NCI-H1417 (cell line): ENCODE measurements around the gene OR5B17.
"Not testable (repeated sequence)": the region's sequence is repeated elsewhere in the genome, so short reads cannot be mapped to it uniquely, and the experiment has no call there.

ENCODE experiments used
- DNase-seq, 3 experiments: peaks; one replicate each; lab custom pipeline; 2025; lab: John Stamatoyannopoulos, UW

OR5B17 gene

DNA sequence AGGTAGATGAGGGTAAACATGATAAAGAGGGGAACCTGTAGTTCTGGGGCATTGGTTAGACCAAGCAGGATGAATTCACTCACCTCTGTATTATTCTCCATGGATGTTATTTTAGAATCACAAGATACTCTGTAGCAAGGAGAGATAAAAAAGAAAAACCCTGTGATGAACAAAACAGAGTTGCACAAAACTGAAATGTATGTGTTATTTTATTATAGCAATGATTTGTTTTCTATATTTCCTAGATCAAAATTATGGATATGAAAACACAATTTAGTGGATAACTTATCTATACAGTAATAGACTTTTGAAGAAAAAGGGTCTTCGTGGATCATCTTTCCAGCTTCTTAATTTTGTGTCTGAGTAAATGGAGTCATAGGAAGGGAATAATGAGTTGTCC lies at the start of gene OR5B17:
Gene OR5B17 (minus strand): TSS at position 101 of the 400 bp plus-strand sequence. CDS start 0 bp downstream, at position 101.
- DNase-seq = no peak

DNA sequence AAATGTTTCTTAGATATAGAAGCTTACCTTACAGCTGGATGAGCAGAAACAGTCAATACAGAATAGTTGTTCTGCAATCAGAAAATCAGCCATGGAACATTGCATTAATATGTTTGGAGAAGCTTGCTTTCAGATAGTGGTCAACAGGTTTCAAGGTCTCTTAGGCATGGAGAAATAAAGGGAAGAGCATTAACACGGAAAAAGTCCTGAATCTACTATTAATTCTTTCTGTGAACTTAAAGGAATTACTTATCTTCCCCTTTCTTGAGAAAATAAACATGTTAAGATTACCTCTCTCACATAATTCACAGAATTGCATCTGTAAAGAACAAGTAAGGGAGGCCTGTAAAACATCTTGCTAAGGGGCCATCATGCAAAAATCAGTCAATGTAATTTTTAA lies 47.9 kb upstream of the OR5B17 start, which contains the start of gene OR5B3:
Gene OR5B3 (minus strand): TSS at position 101 of the 400 bp plus-strand sequence. CDS start 3,465 bp downstream, outside the sequence.
- no peak for DNase-seq

DNA sequence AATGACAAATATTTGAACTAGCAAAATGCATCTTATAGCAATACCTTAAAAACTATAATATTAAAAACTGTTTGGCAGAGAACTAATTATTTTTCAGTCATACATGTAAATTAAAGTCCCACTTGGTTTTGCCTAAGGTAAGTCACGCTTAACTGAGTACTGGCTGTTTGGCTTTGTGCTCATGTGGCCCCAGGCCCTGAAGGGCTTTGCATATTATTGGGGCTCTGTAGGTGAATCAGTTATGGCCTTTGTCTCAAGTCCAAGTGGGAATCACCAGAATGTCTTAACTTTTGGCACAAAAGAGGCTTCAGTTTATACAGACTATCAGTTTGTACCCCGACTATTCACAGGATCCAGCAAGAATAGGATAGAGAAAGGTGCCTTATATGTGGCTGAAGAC lies 40.8 kb upstream of the OR5B17 start:
- DNase-seq = not testable (repeated sequence)

DNA sequence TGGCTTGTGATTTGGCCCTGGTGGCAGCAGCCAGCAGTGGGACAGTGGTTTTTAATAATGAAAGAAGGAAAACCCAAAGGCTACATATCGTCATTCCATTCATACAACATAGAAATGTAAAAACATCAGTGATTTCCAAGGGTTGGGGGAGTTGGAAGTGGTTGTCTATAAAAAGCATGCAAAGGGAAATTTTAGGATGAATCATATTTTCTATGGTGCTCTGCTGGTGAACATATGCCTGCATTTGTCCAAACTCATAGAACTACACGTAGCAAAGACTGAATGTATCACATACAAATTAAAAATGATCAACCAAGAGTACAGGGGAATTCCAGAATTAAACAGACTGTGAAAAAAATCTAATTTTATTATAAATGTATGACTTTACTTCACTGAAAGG lies 36.7 kb upstream of the OR5B17 start:
- DNase-seq = no peak

DNA sequence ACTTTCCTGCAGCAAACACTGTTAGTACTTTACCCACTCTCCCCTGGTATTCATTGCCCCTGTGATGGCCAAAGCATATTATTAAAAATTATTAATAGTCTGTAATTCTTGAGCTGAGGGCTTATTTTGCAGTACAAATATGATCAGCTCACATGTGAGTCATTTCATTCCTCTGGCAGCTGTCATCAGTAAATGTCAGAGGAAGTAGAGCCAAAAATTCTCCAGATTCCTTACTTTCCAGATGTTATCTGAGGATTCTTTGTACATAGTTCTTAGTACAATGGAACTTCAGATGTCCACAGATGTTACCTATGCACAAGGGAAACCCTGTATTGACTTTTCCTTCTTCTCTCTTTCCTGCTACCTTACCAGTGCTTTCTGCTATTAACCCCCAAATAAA lies 35.3 kb upstream of the OR5B17 start:
- DNase-seq = no peak

DNA sequence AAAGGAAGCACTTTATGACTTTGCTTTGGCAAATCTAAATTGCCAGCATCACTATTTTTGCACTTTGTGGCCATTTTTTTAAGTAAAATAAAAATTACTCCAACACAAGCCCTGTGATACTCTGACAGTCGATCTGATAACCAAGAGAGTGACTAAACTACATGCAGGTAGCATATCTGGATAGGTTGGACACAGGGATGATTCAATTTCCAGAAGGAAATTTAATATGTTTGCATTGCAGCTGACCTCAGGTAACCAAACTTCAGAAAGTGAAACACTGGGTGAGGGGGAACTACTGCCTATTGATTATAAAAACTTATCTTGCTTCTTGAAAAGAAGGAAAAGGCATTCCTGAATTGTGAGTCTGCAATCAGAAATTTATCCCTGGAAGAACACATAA lies 33.9 kb upstream of the OR5B17 start:
- no peak for DNase-seq

DNA sequence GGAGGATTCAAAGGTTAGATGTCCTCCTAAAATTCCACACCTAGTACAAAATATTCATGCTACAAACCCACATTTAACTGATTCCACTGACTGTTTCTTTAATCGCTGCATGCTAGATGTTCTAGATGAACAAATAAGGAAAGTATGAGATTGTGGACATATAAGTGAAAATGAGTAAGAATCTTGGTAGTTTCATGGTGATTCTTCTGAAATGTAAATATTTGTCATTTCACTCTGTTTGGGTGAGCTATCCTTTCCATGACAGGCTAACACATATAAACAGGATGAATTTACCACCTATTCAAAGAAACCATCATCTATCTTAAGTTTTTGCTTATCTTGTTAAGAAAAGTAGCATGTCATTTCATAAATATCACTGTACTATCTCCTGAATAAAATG lies 33.0 kb upstream of the OR5B17 start:
- no peak for DNase-seq

DNA sequence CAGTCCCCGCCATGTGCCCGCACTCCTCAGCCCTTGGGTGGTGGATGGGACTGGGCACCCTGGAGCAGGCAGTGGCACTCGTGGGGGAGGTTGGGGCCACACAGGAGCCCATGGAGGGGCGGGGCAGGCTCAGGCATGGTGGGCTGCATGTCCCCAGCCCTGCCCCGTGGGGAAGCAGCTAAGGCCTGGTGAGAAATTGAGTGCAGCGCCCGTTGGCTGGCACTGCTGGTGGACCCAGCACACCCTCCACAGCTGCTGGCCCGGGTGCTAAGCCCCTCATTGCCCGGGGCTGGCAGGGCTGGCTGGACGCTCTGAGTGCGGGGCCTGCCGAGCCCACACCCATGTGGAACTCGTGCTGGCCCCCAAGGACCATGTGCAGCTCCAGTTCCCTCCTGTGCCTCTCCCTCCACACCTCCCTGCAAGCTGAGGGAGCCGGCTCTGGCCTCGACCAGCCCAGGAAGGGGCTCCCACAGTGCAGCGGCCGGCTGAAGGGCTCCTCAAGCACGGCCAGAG lies 31.7 kb upstream of the OR5B17 start:
- no peak for DNase-seq

DNA sequence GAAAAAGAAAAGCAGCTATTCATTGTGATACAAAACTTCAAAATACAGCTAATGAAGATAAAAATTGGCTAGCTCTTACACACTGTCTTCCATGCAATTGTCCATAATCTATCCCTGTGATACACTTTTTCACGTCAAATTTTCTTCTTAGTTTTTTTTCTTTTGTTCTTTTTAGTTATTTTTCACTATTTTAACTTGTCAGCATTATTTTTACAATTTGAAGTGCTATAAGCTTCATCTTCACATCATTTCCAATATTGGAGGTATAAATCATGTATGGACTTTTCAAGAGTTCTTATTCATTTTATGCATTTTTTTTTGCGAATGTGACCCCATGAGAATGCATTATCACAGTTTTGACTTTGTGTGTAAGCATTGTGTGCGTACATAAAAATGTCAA lies 4.1 kb downstream of the OR5B17 start:
- no peak for DNase-seq

DNA sequence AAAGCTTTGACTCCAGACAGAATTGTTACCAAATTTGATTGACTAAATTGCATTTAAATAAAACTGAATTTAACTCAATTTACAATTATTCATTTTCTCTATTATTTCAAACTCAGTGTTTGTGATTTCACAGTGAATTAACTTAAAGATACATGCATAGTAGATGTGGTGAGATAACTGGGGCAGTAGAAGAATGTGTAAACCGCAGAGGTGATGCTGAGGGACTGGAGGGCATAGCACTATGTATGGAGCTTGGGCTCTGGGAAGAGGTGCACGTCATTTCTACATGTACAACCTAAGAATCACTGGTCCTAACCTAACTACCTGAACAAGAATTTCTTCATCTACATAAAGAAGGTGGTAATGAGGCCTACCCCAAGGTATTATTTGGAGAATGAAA lies 13.7 kb downstream of the OR5B17 start:
- no peak for DNase-seq

DNA sequence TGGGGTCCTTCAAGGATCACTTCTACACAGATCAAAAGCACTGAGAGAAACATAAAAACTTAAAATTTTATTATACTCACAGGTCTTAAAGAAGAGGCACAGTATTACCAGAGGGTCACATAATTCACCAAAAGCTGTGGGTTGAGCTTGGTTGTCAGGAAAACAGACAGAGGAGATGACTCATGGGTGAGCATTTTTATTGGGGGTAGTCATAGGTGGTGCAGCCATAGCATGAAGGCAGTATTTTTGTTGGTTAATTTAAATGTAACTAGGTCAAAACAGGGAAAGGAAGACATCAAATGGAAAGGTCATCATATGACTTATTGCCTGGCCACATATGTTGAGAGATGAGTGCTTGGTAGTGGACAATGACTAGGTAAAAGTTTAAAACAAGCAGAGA lies 24.2 kb downstream of the OR5B17 start:
- DNase-seq = no peak

DNA sequence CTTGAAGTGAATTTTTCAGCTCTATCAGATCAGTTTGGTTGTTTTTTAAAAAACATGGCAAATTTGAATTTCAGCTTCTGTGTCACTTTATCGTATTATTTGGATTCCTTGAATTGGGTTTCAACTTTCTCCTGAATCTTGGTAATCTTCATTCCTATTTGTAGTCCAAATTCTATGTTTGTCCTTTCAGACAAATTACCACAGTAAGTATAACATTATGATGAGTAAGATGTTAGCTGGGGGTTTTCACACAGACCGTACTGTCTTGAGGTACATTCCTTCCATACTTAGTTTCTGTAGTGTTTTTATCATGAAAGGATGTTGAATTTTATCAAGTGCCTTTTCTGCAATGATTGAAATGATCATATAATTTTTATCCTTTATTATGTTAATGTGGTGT lies 28.0 kb downstream of the OR5B17 start:
- no peak for DNase-seq

DNA sequence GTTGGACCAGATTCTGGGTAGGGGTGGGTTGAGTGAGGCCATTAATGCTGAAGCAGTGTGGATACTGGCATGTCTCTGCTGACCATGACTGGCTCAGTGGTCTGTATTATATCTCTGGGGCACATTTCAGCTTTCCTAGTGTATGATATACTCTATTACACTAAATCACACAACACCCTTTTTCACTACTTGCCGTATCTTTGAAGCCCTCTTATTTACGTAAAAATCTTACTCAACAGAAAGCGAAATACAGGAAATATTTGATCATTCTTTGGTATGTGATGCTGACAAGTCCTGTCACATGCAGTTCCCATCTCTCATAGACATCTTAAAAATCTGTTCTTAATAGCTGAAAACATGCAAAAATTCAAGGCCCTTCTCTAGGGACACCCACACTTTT lies 40.3 kb downstream of the OR5B17 start:
- no peak for DNase-seq

DNA sequence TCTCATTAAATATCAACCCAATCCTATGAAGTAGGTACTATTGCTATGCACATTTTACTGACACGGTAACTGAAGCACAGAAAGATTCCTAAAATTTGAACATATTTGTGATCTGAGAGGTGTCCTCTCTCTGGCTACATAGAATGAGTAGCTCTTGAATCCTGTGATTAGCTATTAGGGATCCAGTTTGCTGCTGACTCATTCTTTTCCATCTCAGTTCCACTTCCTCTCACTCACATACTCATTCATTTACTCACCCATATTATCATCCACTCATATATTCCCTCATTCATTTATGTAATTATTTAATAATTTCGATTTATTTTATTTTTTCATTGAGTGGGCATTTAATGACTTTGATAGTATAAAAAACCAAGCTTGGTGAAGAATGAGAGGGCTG lies 42.7 kb downstream of the OR5B17 start:
- DNase-seq = no peak
